GM18519 (cell line): ENCODE measurements around the gene SP140.
"Not testable (repeated sequence)": the region's sequence is repeated elsewhere in the genome, so short reads cannot be mapped to it uniquely, and the experiment has no call there.

Experiments used
- ATAC-seq: cut with Tn5 transposase; IDR thresholded peaks from one replicate; pipeline ENCODE4 v1.9.1; 2021; ENCODE audit warnings: mild to moderate bottlenecking, moderate library complexity; ENCODE audit not compliant: unreplicated experiment, low FRiP score

Gene SP140

DNA sequence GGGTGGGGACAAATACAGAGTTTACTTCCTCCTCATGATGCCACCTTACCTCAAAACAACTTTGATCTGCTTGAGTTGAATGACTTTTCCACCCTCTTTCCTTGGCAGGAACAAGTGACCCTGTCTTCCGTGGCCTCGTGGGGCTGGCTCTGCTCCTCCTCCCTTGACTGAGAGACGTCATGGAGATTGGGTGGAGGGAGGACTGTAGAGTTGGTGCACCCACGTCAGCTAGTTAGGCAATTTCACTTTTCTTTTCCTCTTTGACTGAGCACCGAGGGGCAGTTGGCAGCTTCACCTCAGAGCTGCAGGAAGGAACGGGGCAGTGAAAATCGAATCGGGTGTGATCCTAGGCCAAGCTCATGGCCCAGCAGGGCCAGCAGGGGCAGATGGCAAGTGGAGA is at the start of gene SP140:
Gene SP140, plus strand, starts transcription at position 251 of the 400 bp plus-strand sequence. Its CDS starts 109 bp downstream, at position 360.
- ATAC-seq: peak; percentile 65

DNA sequence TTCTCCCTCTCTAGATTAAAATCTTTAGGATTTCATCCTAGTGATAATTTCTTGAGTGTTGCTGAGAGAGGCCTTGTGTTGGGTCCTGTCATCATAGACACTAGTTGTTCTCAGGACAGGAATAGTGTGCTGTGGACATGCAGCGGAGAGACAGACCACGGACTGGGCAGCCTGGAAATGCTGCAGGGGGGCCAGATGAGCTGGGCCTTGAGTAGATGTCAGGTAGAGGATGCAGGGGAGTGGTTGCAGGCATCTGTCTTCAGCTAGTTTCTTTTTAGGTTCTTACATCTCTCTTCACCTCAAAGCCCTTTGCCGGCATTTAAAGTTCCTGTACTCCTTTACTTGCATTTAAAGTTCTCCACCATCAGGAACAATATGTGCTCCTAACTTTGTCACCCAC is 48.5 kb upstream of the SP140 start:
- ATAC-seq: no peak

DNA sequence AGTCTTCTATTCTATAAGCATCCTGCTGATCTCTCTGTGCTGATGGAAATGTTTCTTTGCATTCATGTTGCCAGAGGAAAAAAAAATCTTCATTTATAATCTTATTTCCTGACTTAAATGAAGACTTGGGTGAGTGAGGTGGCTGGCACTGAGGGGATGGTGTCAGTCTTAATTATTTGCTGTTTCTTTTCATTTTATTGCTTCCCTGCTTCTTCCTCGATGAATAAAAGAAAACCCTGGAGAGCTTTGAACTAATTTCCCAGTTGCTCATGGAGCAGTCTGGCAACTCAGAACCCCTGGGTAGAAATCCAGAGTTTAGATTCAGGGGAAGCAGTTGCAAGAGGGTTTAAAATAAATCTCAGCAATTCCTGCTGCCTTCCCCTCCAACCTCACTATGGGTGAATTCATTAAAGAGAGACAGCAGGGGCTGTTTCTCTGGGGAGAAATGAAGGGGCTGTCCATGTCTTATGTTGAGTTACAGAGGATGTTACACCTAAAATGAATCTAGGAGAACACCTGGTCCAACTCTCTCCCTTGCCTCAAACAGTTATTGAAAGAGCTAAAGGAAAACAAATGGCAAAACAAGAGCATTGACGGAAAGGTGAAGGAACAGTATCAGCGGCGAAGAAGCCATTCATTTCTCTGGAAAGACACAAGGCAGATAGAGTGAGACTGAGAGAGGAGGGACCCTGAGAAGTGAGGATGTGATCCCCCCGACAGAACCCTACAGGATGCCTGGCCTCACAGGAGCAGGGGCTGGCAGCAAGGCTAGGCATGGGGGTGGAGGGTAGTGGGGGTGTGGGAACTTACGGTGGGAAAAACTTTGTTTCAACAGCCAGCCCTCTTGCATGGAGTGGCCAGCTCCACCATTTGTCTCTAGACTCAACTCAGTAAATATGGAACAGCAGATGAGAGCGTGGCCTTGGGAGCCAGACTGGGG is 46.7 kb upstream of the SP140 start:
- no peak for ATAC-seq

DNA sequence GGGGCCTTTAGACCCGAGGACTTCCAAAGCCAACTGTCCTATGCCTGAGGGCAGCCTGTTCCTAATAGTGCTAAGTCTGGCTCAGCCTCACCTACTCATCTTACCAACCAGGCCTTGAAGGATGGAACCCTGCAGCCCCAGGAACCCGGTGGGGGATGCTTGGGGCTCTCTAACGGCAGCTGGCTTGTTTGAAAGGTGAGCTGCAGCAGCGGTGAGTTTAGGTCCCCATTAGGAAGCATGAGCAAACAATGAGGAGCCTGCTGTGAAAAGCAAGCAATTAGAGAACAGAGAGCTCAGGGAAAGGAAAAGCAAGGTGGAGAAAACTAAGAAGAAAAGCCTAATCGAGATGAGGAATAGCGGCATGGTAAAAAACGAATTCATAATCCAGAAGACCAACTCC is 45.6 kb upstream of the SP140 start:
- no peak for ATAC-seq

DNA sequence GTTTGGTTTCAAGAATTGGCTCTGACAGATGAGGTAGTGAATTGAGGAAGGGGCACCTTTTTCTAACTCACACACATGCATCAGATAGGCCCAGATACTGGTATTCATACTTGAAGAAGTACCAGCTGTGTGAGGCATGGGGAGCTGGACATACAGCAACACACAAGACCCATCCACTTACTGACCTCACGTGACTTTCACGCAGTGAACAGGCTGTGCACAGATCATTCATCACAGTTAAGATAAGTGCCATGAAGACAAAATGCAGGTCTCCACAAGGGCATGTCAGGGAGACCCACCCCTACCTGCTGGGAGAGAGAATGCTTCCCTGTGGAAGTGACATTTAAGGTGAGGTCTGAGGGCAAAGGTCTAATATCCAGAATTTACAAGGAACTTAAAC is 44.3 kb upstream of the SP140 start:
- ATAC-seq: no peak

DNA sequence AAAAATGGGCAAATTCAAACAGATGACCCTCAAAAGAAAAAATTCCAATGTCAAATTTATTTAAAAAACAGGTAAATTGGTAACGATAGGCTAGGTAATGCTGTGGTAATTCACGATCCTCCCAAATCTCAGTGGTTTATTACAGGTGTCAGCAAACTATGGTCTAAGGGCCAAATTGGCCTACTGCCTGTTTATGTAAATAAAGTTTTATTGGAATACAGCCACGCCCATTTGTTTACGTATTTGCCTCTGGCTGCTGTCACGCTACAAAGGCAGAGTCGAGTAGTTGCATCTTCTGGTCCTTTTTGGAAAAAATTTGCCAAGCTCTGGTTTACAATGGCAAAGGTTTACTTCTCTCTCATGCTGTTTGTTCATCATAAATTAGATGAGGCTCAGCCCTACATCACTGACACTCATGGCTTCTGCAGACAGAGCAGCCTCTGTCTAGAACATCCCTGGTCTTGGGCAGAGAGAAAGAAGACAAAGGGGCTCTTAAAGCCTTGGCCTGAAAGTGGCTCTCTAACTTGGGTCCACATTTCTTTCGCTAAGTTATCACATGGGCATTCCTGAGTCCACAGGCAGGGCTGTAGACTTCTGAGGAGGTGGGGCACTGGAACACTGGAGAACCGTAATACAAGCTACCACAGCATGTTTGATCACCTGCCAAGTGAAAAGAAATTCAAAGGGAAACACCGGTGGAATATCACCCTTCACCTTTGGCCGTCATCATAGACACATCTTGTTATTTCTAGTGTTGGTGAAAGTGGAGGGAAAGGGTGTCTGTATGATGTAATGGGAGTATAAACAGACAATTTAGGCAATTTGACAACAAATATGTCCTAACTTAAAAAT is 40.6 kb upstream of the SP140 start:
- no peak for ATAC-seq

DNA sequence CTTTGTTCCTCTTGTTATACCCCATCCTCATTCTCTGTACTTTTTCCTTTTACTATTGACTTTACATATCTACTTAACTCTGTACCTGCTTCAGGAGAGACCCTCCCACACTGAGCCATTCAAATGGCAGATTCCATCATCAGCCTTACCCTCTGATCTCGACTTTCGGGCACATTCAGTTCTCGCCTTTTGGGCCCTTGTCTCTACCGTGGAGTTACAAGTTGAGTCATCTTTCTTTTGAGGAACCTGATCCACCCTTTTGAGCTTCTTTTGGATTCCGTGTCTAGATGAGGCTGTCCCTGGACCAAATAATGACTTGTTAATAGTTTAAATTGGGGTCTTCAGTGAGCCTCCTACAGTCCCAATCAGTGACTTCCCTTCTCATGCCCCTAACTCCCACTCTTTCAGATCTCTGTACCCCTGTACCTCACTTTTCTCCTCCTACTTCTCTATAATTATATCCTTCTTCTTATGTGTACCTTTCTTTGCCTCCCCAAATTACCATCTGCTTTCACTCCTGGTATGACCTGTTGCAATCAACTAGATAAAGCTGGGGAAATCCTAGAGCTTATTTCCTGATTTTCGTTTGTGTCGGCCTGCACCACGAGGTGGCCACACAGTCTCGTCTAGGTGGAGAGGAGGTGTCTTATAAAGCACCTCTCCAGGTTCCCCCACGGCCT is 23.0 kb upstream of the SP140 start:
- peak; percentile 40 for ATAC-seq

DNA sequence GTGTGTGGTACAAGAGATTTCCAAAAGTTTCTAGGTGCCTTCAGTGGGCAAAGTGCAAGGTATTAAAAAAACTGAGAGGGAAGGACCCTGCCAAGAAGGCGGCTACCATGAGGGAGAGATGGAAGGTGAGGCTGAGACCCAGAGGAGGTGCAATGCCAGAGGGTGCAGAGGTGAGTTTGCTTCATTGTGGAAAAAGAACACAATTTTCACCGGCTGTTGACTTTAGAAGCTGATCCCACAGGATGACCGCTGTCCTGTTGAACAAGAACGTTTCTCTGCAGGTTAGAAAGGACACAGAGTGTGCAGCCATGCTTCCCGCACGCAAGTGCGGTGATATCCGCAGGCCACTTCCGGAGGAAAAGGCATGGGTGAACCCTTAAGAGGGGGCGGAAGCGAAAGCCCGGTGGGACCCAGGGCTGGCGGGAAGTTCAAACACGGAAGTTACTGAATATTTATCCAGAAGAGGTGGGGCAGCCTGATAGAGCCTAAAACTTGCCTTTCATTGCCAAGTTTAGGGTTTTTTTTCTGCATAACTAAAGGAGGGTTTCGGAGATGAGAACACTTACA is 22.3 kb upstream of the SP140 start:
- ATAC-seq: peak; percentile 37

DNA sequence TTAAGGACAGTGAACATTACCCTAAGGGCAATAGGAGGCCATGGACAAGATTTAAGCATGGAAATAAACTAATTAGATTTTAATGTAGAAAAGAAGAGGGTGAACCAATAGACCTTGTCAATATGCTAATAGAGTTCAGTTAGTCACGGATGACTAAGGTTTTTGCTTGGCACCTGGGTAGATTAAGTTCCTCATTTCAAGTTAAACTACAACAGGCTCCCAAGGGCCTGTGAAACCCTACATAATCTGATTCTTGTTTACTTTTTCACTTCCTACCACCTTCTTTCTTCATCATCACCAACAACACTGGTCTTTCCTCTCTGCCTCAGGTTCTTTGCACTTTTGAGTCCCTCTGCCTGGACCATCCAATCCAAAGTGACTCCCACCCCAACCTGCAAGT is 20.5 kb upstream of the SP140 start:
- no peak for ATAC-seq

DNA sequence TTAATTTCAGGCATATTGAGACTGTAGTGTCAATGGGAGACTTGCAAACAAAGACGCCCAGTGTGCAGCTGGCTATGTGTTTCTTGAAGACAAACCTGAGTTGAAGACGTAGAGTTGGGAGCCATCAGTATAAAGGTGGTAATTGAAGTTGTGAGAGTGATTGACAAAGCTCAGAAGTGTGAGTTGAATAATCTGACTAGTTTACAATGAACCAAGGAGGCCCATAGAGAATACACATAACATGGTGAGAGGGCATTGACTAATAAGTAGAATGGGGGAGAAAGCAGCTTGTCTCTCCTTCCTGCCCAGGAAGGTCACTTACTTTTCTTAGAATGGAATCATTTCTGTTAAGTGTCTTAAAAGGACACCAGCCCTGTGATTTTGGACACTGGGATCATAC is 19.8 kb upstream of the SP140 start:
- ATAC-seq: no peak

DNA sequence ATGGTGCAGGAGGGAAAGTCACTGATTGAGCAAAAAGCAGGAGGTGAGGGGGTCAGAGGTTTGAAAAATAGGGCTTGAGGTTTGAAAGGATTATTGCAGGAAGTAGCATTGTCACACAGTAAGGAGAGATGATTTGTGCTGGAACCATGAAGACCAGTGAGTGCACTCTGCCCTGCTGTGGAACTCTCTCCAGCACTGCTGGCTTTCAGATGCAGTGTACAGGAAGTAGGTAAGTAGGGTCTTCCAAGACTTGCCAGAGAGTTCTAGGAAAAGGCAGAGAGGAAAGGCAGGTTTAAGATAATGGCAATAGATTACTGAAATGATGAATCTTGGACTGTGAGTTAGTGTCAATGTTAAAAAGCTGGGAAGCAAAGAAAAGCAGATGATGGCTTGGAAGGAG is 17.0 kb upstream of the SP140 start:
- ATAC-seq: no peak

DNA sequence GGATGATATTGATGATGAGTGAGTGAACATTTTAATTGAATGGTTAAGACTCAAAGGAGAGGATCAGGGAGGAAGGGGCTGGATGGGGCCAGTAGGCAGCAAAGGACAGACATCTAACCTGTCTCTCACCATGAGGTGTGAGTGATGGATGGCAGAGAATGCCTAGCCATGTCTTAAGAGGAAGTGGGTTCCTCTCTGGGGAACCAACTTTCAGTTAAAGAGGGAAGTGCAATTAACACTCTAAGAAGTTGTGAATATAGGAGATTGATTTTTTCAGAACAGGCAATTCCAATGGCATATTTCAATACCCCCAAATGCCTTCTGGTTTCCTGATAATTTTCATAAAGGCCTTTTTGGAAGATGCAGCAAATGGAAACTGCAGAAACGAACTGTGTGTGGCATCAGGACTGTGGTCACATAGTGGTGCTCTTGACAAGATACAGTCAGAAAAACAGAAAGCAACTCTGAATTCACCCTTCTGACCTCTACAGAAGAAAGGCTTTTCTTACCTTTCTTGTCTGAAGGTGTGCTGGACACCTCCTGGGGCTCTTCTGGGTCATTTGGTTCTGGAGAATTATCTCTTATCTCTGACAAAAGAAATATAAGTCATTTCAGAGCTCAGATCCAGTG is 16.0 kb upstream of the SP140 start:
- ATAC-seq: no peak

DNA sequence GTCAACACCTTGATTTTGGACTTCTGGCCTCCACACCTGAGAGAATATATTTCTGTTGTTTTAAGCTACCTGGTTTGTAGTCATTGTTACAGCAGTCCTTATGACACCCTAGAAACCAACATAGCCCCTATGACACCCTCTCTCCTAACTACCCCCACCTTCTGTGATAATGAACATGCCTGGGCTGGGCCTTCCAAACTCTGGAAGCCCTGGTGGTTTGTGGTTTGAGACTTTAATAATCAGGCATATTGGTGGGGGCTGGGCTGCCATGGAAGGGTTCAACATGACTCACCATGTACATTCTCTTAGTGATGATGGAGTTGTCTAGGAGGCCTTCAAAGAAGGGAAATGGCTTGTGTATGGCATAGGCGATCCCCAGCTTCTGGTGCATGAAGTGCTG is 9.0 kb upstream of the SP140 start:
- no peak for ATAC-seq

DNA sequence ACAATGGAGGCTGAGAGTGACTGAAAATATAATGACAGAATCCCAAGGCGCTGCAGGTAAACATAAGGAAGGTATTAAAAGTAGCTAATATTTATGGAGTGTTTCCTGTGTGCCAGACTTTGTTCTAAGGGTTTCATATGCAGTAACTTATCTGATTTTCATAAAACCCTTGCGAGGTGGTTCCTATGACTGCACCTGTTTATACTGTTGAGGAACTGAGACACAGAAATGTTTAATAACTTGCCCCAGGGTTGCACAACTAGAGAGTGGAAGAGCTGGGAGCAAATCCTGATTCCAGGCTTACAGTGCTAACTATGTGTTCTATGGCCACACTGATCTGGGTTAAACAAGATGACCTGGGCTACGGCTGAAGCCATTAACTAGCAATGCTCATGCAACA is 8.1 kb upstream of the SP140 start:
- ATAC-seq: no peak

DNA sequence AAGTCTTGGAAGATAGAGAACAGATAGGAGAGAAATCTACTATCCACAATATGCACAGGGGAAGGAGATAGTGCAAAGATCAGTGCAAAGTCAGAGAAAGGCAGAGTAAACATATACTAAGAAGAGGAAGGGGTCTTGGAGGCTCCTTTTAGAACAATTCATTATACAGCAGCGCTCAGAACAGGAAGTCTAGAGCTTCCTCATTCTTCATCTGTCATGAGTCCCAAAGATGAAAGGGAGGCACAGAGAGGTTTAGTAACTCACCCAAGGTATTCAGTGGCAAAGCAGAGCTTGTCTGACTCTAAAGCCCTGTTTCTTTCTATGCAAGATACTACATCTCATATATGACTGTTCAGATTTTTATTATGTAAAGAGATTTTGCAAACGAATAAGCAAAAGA is 7.1 kb upstream of the SP140 start:
- ATAC-seq: no peak

DNA sequence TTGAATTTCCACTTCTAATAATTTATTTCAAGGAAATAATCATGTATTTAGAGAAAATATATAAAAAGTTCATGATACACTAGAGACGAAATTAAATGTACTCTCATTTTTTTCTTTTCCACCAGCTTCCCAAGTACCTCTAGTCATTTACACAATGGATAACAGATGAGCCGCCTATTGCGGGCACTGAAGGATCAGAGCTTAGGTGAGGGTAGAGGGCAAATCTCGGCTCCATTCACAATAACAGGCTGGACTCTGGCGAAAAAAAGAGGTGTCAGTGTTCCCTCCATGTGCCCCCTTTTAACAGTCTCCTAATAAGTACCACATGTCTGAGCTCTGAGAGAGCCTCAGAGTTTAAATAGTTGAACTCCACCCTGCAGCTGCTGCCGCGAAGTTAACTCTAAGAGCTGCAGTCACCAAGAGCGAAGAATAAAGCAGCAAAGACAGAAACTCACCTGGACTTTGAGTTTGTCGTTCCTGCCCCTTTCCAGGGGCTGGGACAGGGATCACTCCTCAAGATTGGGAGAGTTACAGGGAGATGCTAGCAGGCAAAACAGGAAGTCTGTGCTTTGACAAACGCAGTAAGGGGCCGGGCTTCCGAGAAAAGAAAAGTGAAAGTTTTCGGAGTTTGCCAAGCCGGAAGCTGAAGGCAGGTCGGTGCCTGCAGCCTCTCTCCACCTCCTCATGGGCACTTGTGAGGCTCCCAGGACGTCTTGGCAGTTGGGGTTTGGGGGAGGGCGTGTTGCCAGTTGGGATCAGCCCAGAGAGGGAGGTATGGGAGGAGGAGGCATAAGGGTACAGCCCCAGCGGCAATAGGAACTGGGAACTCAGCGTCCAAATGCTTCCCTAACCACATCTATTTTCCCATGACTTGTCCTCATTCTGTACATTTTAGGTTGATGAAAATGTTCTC is 5.9 kb upstream of the SP140 start, which contains the start of gene SP110:
Gene SP110, minus strand, starts transcription at position 566 of the 913 bp plus-strand sequence. CDS start 3,057 bp downstream, outside the sequence.
- peak; percentile 60 for ATAC-seq

DNA sequence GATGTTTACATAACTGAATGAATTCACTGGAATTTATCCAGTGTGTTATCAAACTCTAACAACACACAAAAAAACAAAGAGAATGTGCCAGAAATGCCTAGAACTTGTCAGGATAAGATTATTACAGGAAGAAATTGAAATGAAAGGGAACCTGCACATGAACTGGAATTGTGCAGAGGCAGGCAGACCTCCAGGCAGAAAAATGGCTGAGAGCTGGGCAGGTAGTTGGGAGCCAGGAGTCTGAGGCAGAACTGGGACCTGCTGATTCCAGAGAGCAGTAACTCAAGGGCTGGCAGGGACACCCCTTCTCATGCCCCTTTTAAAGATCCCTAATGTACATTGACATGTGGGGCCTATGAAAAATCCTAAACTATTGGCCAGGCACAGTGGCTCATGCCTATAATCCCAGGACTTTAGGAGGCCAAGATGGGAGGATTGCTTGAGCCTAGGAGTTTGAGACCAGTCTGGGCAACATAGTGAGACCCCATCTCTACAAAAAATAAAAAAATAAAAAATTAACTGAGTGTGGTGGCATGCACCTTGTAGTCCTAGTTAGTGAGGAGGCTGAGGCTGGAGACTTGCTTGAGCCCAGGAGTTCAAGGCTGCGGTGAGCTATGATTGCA is 5.1 kb upstream of the SP140 start:
- ATAC-seq: no peak

DNA sequence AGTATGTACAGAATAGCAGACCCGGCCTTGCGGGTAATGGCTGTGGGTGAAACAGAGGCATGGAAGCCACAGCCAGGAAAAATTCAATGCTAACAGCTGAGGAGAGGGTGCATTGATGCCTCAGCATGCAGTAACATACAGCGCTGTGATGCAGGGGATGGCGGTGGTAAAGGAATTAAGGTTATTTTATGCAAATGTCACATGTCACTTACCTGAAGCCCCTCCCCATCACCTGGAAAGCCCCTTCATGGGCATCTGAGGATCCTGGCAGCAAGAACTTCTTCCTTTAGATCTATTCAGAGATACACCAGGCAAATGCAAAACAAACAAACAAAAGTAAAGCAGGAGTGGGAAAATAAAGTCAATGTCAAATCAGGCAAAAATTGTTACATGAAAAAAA is 4.0 kb upstream of the SP140 start:
- ATAC-seq: no peak

DNA sequence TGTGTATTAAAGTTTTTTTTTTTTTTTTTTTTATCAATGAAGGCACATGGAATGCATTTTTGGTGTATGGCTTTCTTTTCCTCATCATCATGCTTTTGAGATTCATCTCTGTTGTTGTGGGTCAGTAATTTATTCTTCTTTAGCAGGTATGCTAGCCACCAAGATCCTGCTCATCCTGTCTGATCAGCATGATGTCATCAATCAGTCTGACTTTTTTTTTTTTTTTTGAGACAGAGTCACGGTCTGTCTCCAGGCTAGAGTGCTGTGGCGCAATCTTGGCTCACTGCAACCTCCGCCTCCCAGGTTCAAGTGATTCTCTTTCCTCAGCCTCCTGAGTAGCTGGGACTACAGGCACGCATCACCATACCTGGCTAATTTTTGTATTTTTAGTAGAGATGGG is 2.7 kb upstream of the SP140 start:
- not testable (repeated sequence) for ATAC-seq
